SK-N-MC (cell line): ENCODE measurements around the gene TOMM7.

Experiments
- EZH2 ChIP-seq: fragments of 200-600 bp; sonication (generic); IDR thresholded peaks from one replicate; pipeline ENCODE4 v1.6.1; 2017; ENCODE audit warnings: antibody characterized with exemption
- POLR2AphosphoS5 ChIP-seq: IDR thresholded peaks from 2 replicates; pipeline ENCODE4 v1.6.1; 2012; ENCODE audit warnings: mild to moderate bottlenecking, low read depth, low read length, borderline replicate concordance

DNA sequence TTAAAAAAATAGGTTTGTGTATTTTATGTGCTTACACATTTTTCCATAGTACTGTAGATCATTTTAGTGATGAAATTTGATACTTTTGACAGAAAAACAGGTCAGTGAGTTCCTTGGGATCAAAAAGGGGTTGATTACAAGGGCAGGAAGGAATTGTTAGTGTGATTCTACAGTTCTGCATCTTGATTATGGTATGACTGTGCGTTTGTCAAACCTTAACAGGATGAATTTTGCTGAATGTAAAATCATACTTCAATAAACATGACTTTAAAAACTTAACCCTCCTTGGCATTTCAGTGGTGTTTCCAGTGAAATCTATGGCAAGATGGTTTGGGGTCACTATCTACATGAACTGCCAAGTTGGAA lies 35.6 kb upstream of the TOMM7 start:
- TF ChIP-seq EZH2 (no peak), POLR2AphosphoS5 (no peak)
